ENCODE results near the gene MAU2.

GRCh38 chr19:19320361-19321140, at the start of gene MAU2, which contains the start of gene SUGP1:
- TF ChIP-seq EZH2 (IDR thresholded peaks at IDR 0.05) (no peak), CTCF (IDR thresholded peaks at IDR 0.05) (peak; percentile 12), EZH2phosphoT487 (IDR thresholded peaks at IDR 0.05) (no peak)

All from neural progenitor cell (in vitro differentiated cells).